Skin epidermis (tissue), 12 donors: ENCODE data around the gene RHOT2.
A peak's percentile ranks its signal among the peaks of the same experiment; 100 is the strongest.

Source experiments
- H3K27ac ChIP-seq, 21 experiments: fragments of 200-600 bp; sonication (generic) in 11 of 21; one replicate each; pipeline ENCODE4 v1.5.0; 2020; ENCODE audit warnings: mild to moderate bottlenecking in 3 of 21, inconsistent platforms in 2 of 21, moderate library complexity in 2 of 21
- H3K4me3 ChIP-seq, 7 experiments: fragments of 200-600 bp; sonication (generic) in 2 of 7; one replicate each; pipeline ENCODE4 v1.5.0; 2020; ENCODE audit warnings: inconsistent platforms in 2 of 7, mild to moderate bottlenecking in 2 of 7, moderate library complexity in 1 of 7

RHOT2 gene

GRCh38 chr16:720990-721764, 53.2 kb downstream of the RHOT2 start, which contains the start of gene ANTKMT:
Gene ANTKMT (plus strand): TSS chr16:721146. CDS start chr16:721275, 129 bp downstream.
- Histone ChIP-seq H3K4me3 (peak within 1 kb of the TSS; percentile 49 to 77 (median 67)), H3K27ac (peak within 1 kb of the TSS; percentile 58 to 92 (median 82))

- Histone ChIP-seq H3K4me3 (peak overlapping the region; percentile 49 to 77 (median 67)), H3K27ac (peak overlapping the region in 16 of 21 experiments; percentile 58 to 91 (median 83))
Observed at GRCh38 chr16:721765-722540, 54.0 kb downstream of the RHOT2 start.

GRCh38 chr16:722835-723633, 55.1 kb downstream of the RHOT2 start:
- no peak overlapping the region for H3K4me3 ChIP-seq
- peak overlapping the region in 1 of 21 experiments; percentile 26 for H3K27ac ChIP-seq

GRCh38 chr16:723695-724094, 55.8 kb downstream of the RHOT2 start:
- no peak overlapping the region for H3K4me3 ChIP-seq
- no peak overlapping the region for H3K27ac ChIP-seq
